Measurements from ENCODE around the gene COL23A1. TPM values are rescaled to one million over a fixed set of nuclear protein-coding genes. Genes with fewer than 3 reads are reported as not detected.

The COL23A1 gene
- total RNA-seq, 2 donors from 2014 or later = 0.17 to 0.19 TPM

- Mint-ChIP-seq H3K9me3 (no peaks in the 10 kb centered on the region), H3K4me1 (ENCODE audit: low read depth in 2 of 2) (no peaks in the 10 kb centered on the region), H3K36me3 (no peaks in the 10 kb centered on the region), H3K27me3 (peaks cover 0 to 7% of the 10 kb centered on the region in 2 donors), H3K27ac (no peak overlapping the region), H3K4me3 (no peak overlapping the region)
- DNase-seq (ENCODE audit: low spot score) (no peak), ATAC-seq (no peak)
Measured at GRCh38 chr5:178463321-178464155, 126.7 kb downstream of the COL23A1 start.

GRCh38 chr5:178462816-178463215, 127.4 kb downstream of the COL23A1 start:
- no peak for ATAC-seq
- Mint-ChIP-seq H3K4me3 (no peak overlapping the region), H3K27ac (no peak overlapping the region), H3K36me3 (no peaks in the 10 kb centered on the region), H3K9me3 (no peaks in the 10 kb centered on the region), H3K4me1 (ENCODE audit: low read depth in 2 of 2) (no peaks in the 10 kb centered on the region), H3K27me3 (peaks cover 2 to 7% of the 10 kb centered on the region in 2 donors)
- DNase-seq (ENCODE audit: low spot score) = no peak

GRCh38 chr5:178462076-178462475, 128.1 kb downstream of the COL23A1 start:
- H3K36me3 Mint-ChIP-seq = no peaks in the 10 kb centered on the region
- DNase-seq (ENCODE audit: low spot score) = no peak
- H3K9me3 Mint-ChIP-seq = no peaks in the 10 kb centered on the region
- H3K4me1 Mint-ChIP-seq (ENCODE audit: low read depth in 2 of 2) = no peaks in the 10 kb centered on the region
- H3K27me3 Mint-ChIP-seq = peaks cover 2 to 7% of the 10 kb centered on the region in 2 donors
- no peak overlapping the region for H3K27ac Mint-ChIP-seq
- no peak overlapping the region for H3K4me3 Mint-ChIP-seq
- ATAC-seq = no peak

- no peak for DNase-seq (ENCODE audit: low spot score)
- peaks cover 2 to 7% of the 10 kb centered on the region in 2 donors for H3K27me3 Mint-ChIP-seq
Measured at GRCh38 chr5:178461004-178461730, 129.0 kb downstream of the COL23A1 start.

GRCh38 chr5:178460598-178460997, 129.6 kb downstream of the COL23A1 start:
- ATAC-seq = no peak
- no peak overlapping the region for H3K27ac Mint-ChIP-seq

More at GRCh38 chr5:178461004-178461730, 129.0 kb downstream of the COL23A1 start:
- ATAC-seq = peak; percentile 74 to 83
- Mint-ChIP-seq H3K9me3 (no peaks in the 10 kb centered on the region), H3K36me3 (no peaks in the 10 kb centered on the region), H3K4me1 (ENCODE audit: low read depth in 2 of 2) (no peaks in the 10 kb centered on the region), H3K4me3 (no peak overlapping the region), H3K27ac (no peak overlapping the region)

GRCh38 chr5:178460174-178460573, 130.0 kb downstream of the COL23A1 start:
- H3K4me3 Mint-ChIP-seq = no peak overlapping the region
- no peak overlapping the region for H3K27ac Mint-ChIP-seq
- no peaks in the 10 kb centered on the region for H3K9me3 Mint-ChIP-seq
- ATAC-seq = no peak
- H3K4me1 Mint-ChIP-seq (ENCODE audit: low read depth in 2 of 2) = no peaks in the 10 kb centered on the region
- no peaks in the 10 kb centered on the region for H3K36me3 Mint-ChIP-seq
- H3K27me3 Mint-ChIP-seq = peaks cover 2 to 7% of the 10 kb centered on the region in 2 donors
- DNase-seq (ENCODE audit: low spot score) = no peak

More at GRCh38 chr5:178460598-178460997, 129.6 kb downstream of the COL23A1 start:
- H3K36me3 Mint-ChIP-seq = no peaks in the 10 kb centered on the region
- H3K27me3 Mint-ChIP-seq = peaks cover 2 to 7% of the 10 kb centered on the region in 2 donors
- H3K4me3 Mint-ChIP-seq = no peak overlapping the region
- no peaks in the 10 kb centered on the region for H3K9me3 Mint-ChIP-seq
- DNase-seq (ENCODE audit: low spot score) = no peak
- H3K4me1 Mint-ChIP-seq (ENCODE audit: low read depth in 2 of 2) = no peaks in the 10 kb centered on the region

GRCh38 chr5:178458140-178458539, 132.1 kb downstream of the COL23A1 start:
- ATAC-seq (no peak), DNase-seq (ENCODE audit: low spot score) (no peak)
- peaks cover 2 to 7% of the 10 kb centered on the region in 2 donors for H3K27me3 Mint-ChIP-seq
- H3K27ac Mint-ChIP-seq = no peak overlapping the region
- no peaks in the 10 kb centered on the region for H3K9me3 Mint-ChIP-seq
- H3K4me3 Mint-ChIP-seq = no peak overlapping the region
- no peaks in the 10 kb centered on the region for H3K4me1 Mint-ChIP-seq (ENCODE audit: low read depth in 2 of 2)
- no peaks in the 10 kb centered on the region for H3K36me3 Mint-ChIP-seq

GRCh38 chr5:178457471-178457870, 132.7 kb downstream of the COL23A1 start:
- H3K9me3 Mint-ChIP-seq = no peaks in the 10 kb centered on the region
- peaks cover 5 to 7% of the 10 kb centered on the region in 2 donors for H3K27me3 Mint-ChIP-seq
- H3K27ac Mint-ChIP-seq = no peak overlapping the region
- DNase-seq (ENCODE audit: low spot score) (no peak), ATAC-seq (no peak)
- no peaks in the 10 kb centered on the region for H3K36me3 Mint-ChIP-seq
- H3K4me1 Mint-ChIP-seq (ENCODE audit: low read depth in 2 of 2) = no peaks in the 10 kb centered on the region
- no peak overlapping the region for H3K4me3 Mint-ChIP-seq

- Mint-ChIP-seq H3K27me3 (peaks cover 4 to 7% of the 10 kb centered on the region in 2 donors), H3K9me3 (no peaks in the 10 kb centered on the region), H3K4me1 (ENCODE audit: low read depth in 2 of 2) (no peaks in the 10 kb centered on the region), H3K4me3 (no peak overlapping the region), H3K36me3 (no peaks in the 10 kb centered on the region), H3K27ac (no peak overlapping the region)
- DNase-seq (ENCODE audit: low spot score) (no peak), ATAC-seq (no peak)
Measured at GRCh38 chr5:178455480-178455835, 134.7 kb downstream of the COL23A1 start.

GRCh38 chr5:178454821-178455479, 135.2 kb downstream of the COL23A1 start:
- H3K4me3 Mint-ChIP-seq = no peak overlapping the region
- no peaks in the 10 kb centered on the region for H3K9me3 Mint-ChIP-seq
- ATAC-seq = peak; percentile 28 to 31
- DNase-seq (ENCODE audit: low spot score) = no peak
- H3K27ac Mint-ChIP-seq = no peak overlapping the region
- H3K27me3 Mint-ChIP-seq = peaks cover 9 to 10% of the 10 kb centered on the region in 2 donors
- H3K4me1 Mint-ChIP-seq (ENCODE audit: low read depth in 2 of 2) = no peaks in the 10 kb centered on the region
- no peaks in the 10 kb centered on the region for H3K36me3 Mint-ChIP-seq

GRCh38 chr5:178454303-178454702, 135.9 kb downstream of the COL23A1 start:
- no peaks in the 10 kb centered on the region for H3K36me3 Mint-ChIP-seq
- peaks cover 13 to 14% of the 10 kb centered on the region in 2 donors for H3K27me3 Mint-ChIP-seq
- H3K4me3 Mint-ChIP-seq = no peak overlapping the region
- no peaks in the 10 kb centered on the region for H3K9me3 Mint-ChIP-seq
- ATAC-seq (no peak), DNase-seq (ENCODE audit: low spot score) (no peak)
- no peaks in the 10 kb centered on the region for H3K4me1 Mint-ChIP-seq (ENCODE audit: low read depth in 2 of 2)
- no peak overlapping the region for H3K27ac Mint-ChIP-seq

- H3K4me3 Mint-ChIP-seq = no peak overlapping the region
- H3K27me3 Mint-ChIP-seq = peaks cover 13 to 14% of the 10 kb centered on the region in 2 donors
- DNase-seq (ENCODE audit: low spot score) (no peak), ATAC-seq (no peak)
- no peak overlapping the region for H3K27ac Mint-ChIP-seq
- H3K9me3 Mint-ChIP-seq = no peaks in the 10 kb centered on the region
- H3K4me1 Mint-ChIP-seq (ENCODE audit: low read depth in 2 of 2) = no peaks in the 10 kb centered on the region
- no peaks in the 10 kb centered on the region for H3K36me3 Mint-ChIP-seq
Measured at GRCh38 chr5:178453224-178453623, 137.0 kb downstream of the COL23A1 start.

- no peak overlapping the region for H3K4me3 Mint-ChIP-seq
- no peak overlapping the region for H3K27ac Mint-ChIP-seq
- no peaks in the 10 kb centered on the region for H3K4me1 Mint-ChIP-seq (ENCODE audit: low read depth in 2 of 2)
- peaks cover 17 to 21% of the 10 kb centered on the region in 2 donors for H3K27me3 Mint-ChIP-seq
- no peak for ATAC-seq
- no peak for DNase-seq (ENCODE audit: low spot score)
- H3K9me3 Mint-ChIP-seq = no peaks in the 10 kb centered on the region
- H3K36me3 Mint-ChIP-seq = no peaks in the 10 kb centered on the region
Measured at GRCh38 chr5:178450121-178451028, 139.8 kb downstream of the COL23A1 start.
